Naive thymus-derived CD4-positive, alpha-beta T cell (primary cell): Measurements from ENCODE around the gene PPAN. TPM values are rescaled to one million over a fixed set of nuclear protein-coding genes. Genes with fewer than 3 reads are reported as not detected.

Experiments used
- ATAC-seq: fragments of 150-1000 bp; cut with Tn5 transposase; 2 replicates; pipeline ENCODE4 v1.10.0; 2021; ENCODE audit warnings: mild to moderate bottlenecking, moderate library complexity
- CTCF ChIA-PET: fragments of 350-600 bp; sonication (Branson Sonifier 250); formaldehyde crosslinking; loops from one replicate; lab custom pipeline; 2021; ENCODE audit warnings: antibody characterized with exemption; lab: Charles Lee
- POLR2A ChIA-PET: fragments of 350-600 bp; sonication (Branson Sonifier 250); formaldehyde crosslinking; loops from one replicate; lab custom pipeline; 2021; ENCODE audit warnings: antibody characterized with exemption, inconsistent platforms; lab: Charles Lee
- DNase-seq, 9 donors: peaks; one replicate each; pipeline versions ENCODE4 v3.0.0 to v3.0.0-alpha.2; 2020 to 2022; ENCODE audit warnings: mixed read lengths in 1 of 9
- H3K27ac ChIP-seq: one replicate; pipeline ENCODE4 v1.7.0; 2013; ENCODE audit warnings: mild to moderate bottlenecking, low read depth, low read length, moderate library complexity
- H3K27me3 ChIP-seq, 2 donors: one replicate each; pipeline ENCODE4 v1.7.0; 2013; ENCODE audit warnings: low read length in 2 of 2, mild to moderate bottlenecking in 2 of 2, moderate library complexity in 2 of 2; ENCODE audit not compliant: control insufficient read depth in 2 of 2, insufficient read depth in 2 of 2
- H3K36me3 ChIP-seq, 3 experiments: 1 replicate in 2 of 3; 2 replicates in 1 of 3; pipeline ENCODE4 v1.7.0; 2013; ENCODE audit warnings: low read length in 3 of 3, mild to moderate bottlenecking in 3 of 3, moderate library complexity in 1 of 3; ENCODE audit not compliant: insufficient read depth in 3 of 3, control insufficient read depth in 2 of 3
- H3K4me1 ChIP-seq, 2 donors: one replicate each; pipeline ENCODE4 v1.7.0; 2013; ENCODE audit warnings: low read length in 2 of 2, mild to moderate bottlenecking in 2 of 2, moderate library complexity in 1 of 2; ENCODE audit not compliant: control insufficient read depth in 2 of 2, insufficient read depth in 2 of 2
- H3K4me3 ChIP-seq: 2 replicates; pipeline ENCODE4 v1.7.0; 2013; ENCODE audit warnings: mild to moderate bottlenecking, low read length
- H3K9me3 ChIP-seq, 3 experiments: 1 replicate in 2 of 3; 2 replicates in 1 of 3; pipeline ENCODE4 v1.7.0; 2013; ENCODE audit warnings: low read length in 3 of 3; ENCODE audit not compliant: control insufficient read depth in 2 of 3
- H3K27ac Mint-ChIP-seq, 9 donors: one replicate each; pipeline ENCODE4 v1.8.0; 2020 to 2022; ENCODE audit warnings: mixed read lengths in 9 of 9, mild to moderate bottlenecking in 8 of 9, moderate library complexity in 5 of 9, inconsistent platforms in 2 of 9
- H3K27me3 Mint-ChIP-seq, 5 donors: one replicate each; pipeline ENCODE4 v1.8.0; 2021 to 2022; ENCODE audit warnings: mixed read lengths in 5 of 5, mild to moderate bottlenecking in 1 of 5
- H3K36me3 Mint-ChIP-seq, 5 donors: one replicate each; pipeline ENCODE4 v1.8.0; 2020 to 2022; ENCODE audit warnings: mixed read lengths in 5 of 5, mild to moderate bottlenecking in 3 of 5, inconsistent platforms in 1 of 5
- H3K4me1 Mint-ChIP-seq, 7 donors: one replicate each; pipeline ENCODE4 v1.8.0; 2020 to 2022; ENCODE audit warnings: mixed read lengths in 7 of 7, mild to moderate bottlenecking in 3 of 7, inconsistent platforms in 1 of 7
- H3K4me3 Mint-ChIP-seq, 10 donors: one replicate each; pipeline ENCODE4 v1.8.0; 2020 to 2022; ENCODE audit warnings: mild to moderate bottlenecking in 10 of 10, mixed read lengths in 10 of 10, moderate library complexity in 6 of 10, inconsistent platforms in 2 of 10
- H3K9me3 Mint-ChIP-seq, 11 donors: one replicate each; pipeline ENCODE4 v1.8.0; 2020 to 2022; ENCODE audit warnings: mixed read lengths in 11 of 11, mild to moderate bottlenecking in 4 of 11, inconsistent platforms in 1 of 11, moderate library complexity in 1 of 11
- intact Hi-C, 2 donors: fragments of 100-400 bp; cut with micrococcal nuclease; formaldehyde crosslinking; loops; one replicate each; pipeline ENCODE4 v1.15.1; 2023
- polyA plus RNA-seq, 2 donors: library from polyadenylated mRNA; unstranded; fragments of 300-500 nt; fragmentation: Illumina TruSeq; gene quantifications; one replicate each; pipeline ENCODE4 v1.2.3, GENCODE V29; 2021
- total RNA-seq, 6 experiments: library from RNA in 5 of 6; stranded (reverse) in 5 of 6; gene quantifications; 1 replicate in 5 of 6; 2 replicates in 1 of 6; pipeline ENCODE4 v1.2.3 and lab custom pipeline; 2021 to 2026

Gene PPAN
- total and polyA plus RNA-seq, 7 experiments from 2014 or later = 24.9 to 122 (median 105) TPM

DNA sequence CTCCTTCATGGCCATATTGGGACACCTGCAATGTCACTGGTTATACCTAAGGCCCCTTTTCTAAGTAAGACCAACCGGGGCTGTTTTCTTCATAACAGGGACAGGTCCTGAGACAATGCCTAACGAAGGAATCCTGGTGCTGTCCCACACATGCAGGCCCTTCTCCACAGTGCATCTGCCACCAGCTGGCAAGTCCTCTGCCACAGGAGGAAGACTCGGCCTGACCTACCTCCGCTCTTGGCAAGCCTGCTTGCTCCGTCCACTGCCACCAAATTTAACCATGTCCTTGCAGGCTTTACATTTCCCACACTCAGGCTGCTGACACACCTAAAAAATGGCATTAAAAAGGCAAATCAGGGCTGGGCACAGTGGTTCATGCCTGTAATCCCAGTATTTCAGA, 45.4 kb downstream of the PPAN start:
- no peaks in the 10 kb centered on the region for H3K9me3 ChIP-seq
- Mint-ChIP-seq H3K9me3 (no peaks in the 10 kb centered on the region), H3K4me1 (peaks cover 0 to 2% (median 1%) of the 10 kb centered on the region in 7 donors), H3K27ac (peak overlapping the region in 6 of 9 donors; percentile 13 to 69 (median 58)), H3K4me3 (no peak overlapping the region), H3K27me3 (no peaks in the 10 kb centered on the region), H3K36me3 (peaks cover 22 to 62% (median 25%) of the 10 kb centered on the region in 5 donors)
- CTCF ChIA-PET = no interaction called here
- intact Hi-C loops = no loop called here
- DNase-seq = no peak
- ATAC-seq = no peak
- POLR2A ChIA-PET = interaction anchor here (0.6 to 1.5 kb wide), 2 partner anchors 8 to 243 kb away, joined by 3 to 4 read pairs; no protein-coding TSS in a partner anchor
- H3K4me3 ChIP-seq = no peak overlapping the region
- H3K27me3 ChIP-seq = no peaks in the 10 kb centered on the region
- no peaks in the 10 kb centered on the region for H3K4me1 ChIP-seq
- peaks cover 9 to 87% (median 27%) of the 10 kb centered on the region in 3 experiments for H3K36me3 ChIP-seq
- no peak overlapping the region for H3K27ac ChIP-seq

DNA sequence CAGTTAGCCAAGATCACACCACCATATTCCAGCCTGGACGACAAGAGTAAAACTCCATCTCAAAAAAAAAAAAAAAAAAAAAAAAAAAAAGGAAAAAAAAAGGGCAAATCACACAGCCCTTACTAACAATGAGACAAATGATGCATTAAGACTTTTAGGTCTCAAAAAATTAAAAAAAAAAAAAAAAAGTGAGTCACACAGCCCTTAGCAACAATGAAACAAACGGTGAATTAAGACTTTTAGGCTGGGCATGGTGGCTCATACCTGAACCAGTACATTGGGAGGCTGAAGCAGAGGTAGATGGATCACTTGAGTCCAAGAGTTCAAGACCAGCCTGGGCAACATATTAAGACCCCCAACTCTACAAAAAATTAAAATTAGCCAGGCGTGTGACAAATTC, 45.9 kb downstream of the PPAN start:
- Histone ChIP-seq H3K27me3 (no peaks in the 10 kb centered on the region), H3K4me3 (no peak overlapping the region), H3K4me1 (no peaks in the 10 kb centered on the region), H3K36me3 (peaks cover 4 to 88% (median 27%) of the 10 kb centered on the region in 3 experiments), H3K27ac (no peak overlapping the region), H3K9me3 (no peaks in the 10 kb centered on the region)
- POLR2A ChIA-PET = interaction anchor here (0.6 to 1.5 kb wide), 3 partner anchors 9 to 243 kb away, joined by 3 to 4 read pairs (median 4); no protein-coding TSS in a partner anchor
- Mint-ChIP-seq H3K4me1 (peaks cover 0 to 2% (median 0%) of the 10 kb centered on the region in 7 donors), H3K27ac (peak overlapping the region in 4 of 9 donors; percentile 17 to 73 (median 44)), H3K9me3 (no peaks in the 10 kb centered on the region), H3K36me3 (peaks cover 20 to 64% (median 23%) of the 10 kb centered on the region in 5 donors), H3K4me3 (no peak overlapping the region), H3K27me3 (no peaks in the 10 kb centered on the region)
- CTCF ChIA-PET = no interaction called here
- DNase-seq (no peak), ATAC-seq (no peak)
- intact Hi-C loops = no loop called here

DNA sequence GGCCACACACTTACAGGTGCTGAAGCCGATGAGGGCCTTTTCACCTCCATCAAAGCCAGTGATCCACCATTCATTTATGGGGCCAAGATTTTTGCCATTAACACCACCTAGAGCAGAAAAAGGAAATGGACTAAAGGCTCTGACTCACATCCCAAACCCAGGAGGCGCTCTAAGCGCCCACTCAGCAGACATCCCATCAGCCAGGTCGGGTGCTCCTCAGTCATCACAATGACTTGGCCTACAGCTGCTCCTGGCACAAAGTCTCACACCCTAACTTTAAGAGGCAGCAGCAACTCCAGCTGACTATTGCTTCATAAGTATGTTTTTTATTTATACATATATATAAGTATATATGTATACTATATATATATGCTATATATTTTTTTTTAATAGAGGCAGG, 49.7 kb downstream of the PPAN start:
- peaks cover 22 to 96% (median 30%) of the 10 kb centered on the region in 3 experiments for H3K36me3 ChIP-seq
- Mint-ChIP-seq H3K27ac (peak overlapping the region in 2 of 9 donors; percentile 47 to 72), H3K9me3 (peaks cover 0 to 1% (median 0%) of the 10 kb centered on the region in 11 donors), H3K27me3 (no peaks in the 10 kb centered on the region), H3K4me1 (peaks cover 0 to 3% (median 0%) of the 10 kb centered on the region in 7 donors), H3K36me3 (peaks cover 18 to 63% (median 31%) of the 10 kb centered on the region in 5 donors), H3K4me3 (no peak overlapping the region)
- no peaks in the 10 kb centered on the region for H3K9me3 ChIP-seq
- POLR2A ChIA-PET = no interaction called here
- no peaks in the 10 kb centered on the region for H3K4me1 ChIP-seq
- no peak overlapping the region for H3K27ac ChIP-seq
- DNase-seq (no peak), ATAC-seq (no peak)
- intact Hi-C loops = no loop called here
- CTCF ChIA-PET = interaction anchor here (1.5 kb wide), 1 partner anchor 11 kb away, joined by 11 read pairs; no protein-coding TSS in a partner anchor
- H3K4me3 ChIP-seq = no peak overlapping the region
- no peaks in the 10 kb centered on the region for H3K27me3 ChIP-seq

DNA sequence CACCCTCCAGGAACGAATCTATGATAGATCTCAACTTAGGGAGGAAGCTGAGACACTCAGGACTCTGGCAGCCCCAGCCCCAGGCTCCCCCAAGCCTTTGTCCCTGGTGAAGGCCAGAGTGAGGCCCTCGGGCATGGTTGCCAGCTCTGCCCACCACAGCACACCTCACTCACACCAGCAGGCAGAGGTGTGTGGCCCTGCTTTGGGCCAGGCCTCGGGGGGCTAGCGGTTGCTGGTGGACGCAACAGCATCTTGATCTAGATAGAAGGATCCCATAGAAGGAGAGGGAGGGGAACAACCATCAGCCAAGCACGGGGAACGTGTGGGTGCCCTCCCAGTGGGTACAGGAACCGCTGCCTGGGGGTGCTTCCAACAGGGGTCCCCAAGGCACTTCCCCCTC, 51.9 kb downstream of the PPAN start:
- no peak overlapping the region for H3K4me3 ChIP-seq
- H3K36me3 Mint-ChIP-seq = peaks cover 13 to 54% (median 29%) of the 10 kb centered on the region in 5 donors
- H3K27me3 Mint-ChIP-seq = no peaks in the 10 kb centered on the region
- ATAC-seq = no peak
- no peaks in the 10 kb centered on the region for H3K4me1 ChIP-seq
- H3K4me1 Mint-ChIP-seq = peaks cover 0 to 3% (median 0%) of the 10 kb centered on the region in 7 donors
- no peaks in the 10 kb centered on the region for H3K27me3 ChIP-seq
- intact Hi-C loops = no loop called here
- H3K9me3 Mint-ChIP-seq = peaks cover 0 to 1% (median 0%) of the 10 kb centered on the region in 11 donors
- no peaks in the 10 kb centered on the region for H3K9me3 ChIP-seq
- POLR2A ChIA-PET = interaction anchor here (0.5 kb wide), 1 partner anchor 62 kb away, joined by 3 read pairs; no protein-coding TSS in a partner anchor
- no peak overlapping the region for H3K4me3 Mint-ChIP-seq
- no peak for DNase-seq
- peaks cover 22 to 94% (median 28%) of the 10 kb centered on the region in 3 experiments for H3K36me3 ChIP-seq
- CTCF ChIA-PET = no interaction called here
- H3K27ac ChIP-seq = no peak overlapping the region
- H3K27ac Mint-ChIP-seq = peak overlapping the region in 2 of 9 donors; percentile 7 to 38

DNA sequence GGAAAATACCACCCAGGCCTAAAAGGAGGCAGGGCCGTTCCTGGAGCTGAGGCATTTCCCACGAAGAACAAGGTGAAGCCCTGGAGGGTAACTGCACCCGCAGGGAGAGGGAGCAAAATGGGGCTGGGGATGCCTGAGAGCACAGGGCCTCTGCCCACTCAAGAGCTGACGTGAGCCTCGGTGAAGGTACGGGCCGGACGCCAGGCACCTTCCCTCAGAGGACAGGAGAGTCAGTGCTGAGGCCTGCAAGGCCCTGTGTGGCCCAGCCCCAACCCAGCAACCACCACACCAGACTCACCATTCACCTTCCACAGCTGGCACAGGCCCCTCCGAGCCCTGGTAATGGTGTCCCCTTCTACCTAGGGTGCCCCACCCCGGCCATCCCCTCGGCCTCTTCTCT, 52.3 kb downstream of the PPAN start:
- Histone ChIP-seq H3K4me3 (no peak overlapping the region), H3K36me3 (peaks cover 22 to 97% (median 28%) of the 10 kb centered on the region in 3 experiments), H3K27me3 (no peaks in the 10 kb centered on the region), H3K4me1 (no peaks in the 10 kb centered on the region), H3K9me3 (no peaks in the 10 kb centered on the region), H3K27ac (no peak overlapping the region)
- Mint-ChIP-seq H3K27ac (peak overlapping the region in 2 of 9 donors; percentile 13 to 74), H3K27me3 (no peaks in the 10 kb centered on the region), H3K4me1 (peaks cover 0 to 3% (median 0%) of the 10 kb centered on the region in 7 donors), H3K4me3 (no peak overlapping the region), H3K9me3 (peaks cover 0 to 1% (median 0%) of the 10 kb centered on the region in 11 donors), H3K36me3 (peaks cover 13 to 56% (median 29%) of the 10 kb centered on the region in 5 donors)
- ChIA-PET POLR2A (interaction anchor here (0.5 kb wide), 1 partner anchor 62 kb away, joined by 3 read pairs; no protein-coding TSS in a partner anchor), CTCF (no interaction called here)
- intact Hi-C loops = no loop called here
- ATAC-seq (no peak), DNase-seq (no peak)

DNA sequence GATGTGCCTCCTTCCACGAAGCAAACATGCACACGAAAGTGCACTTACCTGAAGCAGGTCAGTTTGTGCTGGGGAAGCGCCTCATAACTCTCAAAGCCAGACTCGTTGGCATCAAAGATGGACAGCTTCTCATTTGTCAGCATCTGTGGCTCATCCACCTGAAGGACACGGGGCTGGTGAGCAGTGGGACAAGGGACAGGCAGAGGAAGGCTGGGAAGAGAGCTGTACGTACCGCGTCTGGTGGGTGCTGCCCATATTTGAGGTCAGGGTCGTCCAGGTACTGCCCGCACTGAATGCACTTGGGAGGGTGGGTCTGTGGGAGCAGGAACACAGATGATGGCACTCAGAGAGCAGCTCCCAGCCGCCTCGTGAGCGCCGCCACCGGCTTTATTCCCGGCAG, 53.4 kb downstream of the PPAN start:
- Mint-ChIP-seq H3K4me1 (peaks cover 0 to 3% (median 0%) of the 10 kb centered on the region in 7 donors), H3K4me3 (no peak overlapping the region), H3K9me3 (peaks cover 0 to 1% (median 0%) of the 10 kb centered on the region in 11 donors), H3K27ac (peak overlapping the region in 2 of 9 donors; percentile 36 to 80), H3K27me3 (no peaks in the 10 kb centered on the region), H3K36me3 (peaks cover 5 to 47% (median 23%) of the 10 kb centered on the region in 5 donors)
- Histone ChIP-seq H3K36me3 (peaks cover 22 to 95% (median 24%) of the 10 kb centered on the region in 3 experiments), H3K9me3 (no peaks in the 10 kb centered on the region), H3K27ac (no peak overlapping the region), H3K4me3 (no peak overlapping the region), H3K4me1 (no peaks in the 10 kb centered on the region), H3K27me3 (no peaks in the 10 kb centered on the region)
- intact Hi-C loops = no loop called here
- POLR2A ChIA-PET = no interaction called here
- ATAC-seq (no peak), DNase-seq (no peak)
- CTCF ChIA-PET = no interaction called here
